ENCODE measurements around the gene TNFSF11. TPM values are rescaled to one million over a fixed set of nuclear protein-coding genes. Genes with fewer than 3 reads are reported as not detected.

TNFSF11 gene
- total and polyA plus RNA-seq, 7 donors = 1.8 TPM; not detected in 6

- intact Hi-C loops (cut with DNase I) = no loop called here
- Histone ChIP-seq H3K36me3 (no peaks in the 10 kb centered on the region), H3K27me3 (no peaks in the 10 kb centered on the region), H3K4me1 (no peaks in the 10 kb centered on the region), H3K27ac (no peak overlapping the region), H3K4me3 (no peak overlapping the region), H3K9me3 (no peaks in the 10 kb centered on the region)
- WGBS, 2 donors = 66 to 83% methylated on average over 4 of the region's 4 CpGs
- TF ChIP-seq CTCF (IDR thresholded peaks at IDR 0.05) (no peak), POLR2A (IDR thresholded peaks at IDR 0.05) (no peak), POLR2AphosphoS5 (IDR thresholded peaks at IDR 0.05) (no peak), EP300 (IDR thresholded peaks at IDR 0.05) (no peak)
- DNase-seq = no peak
Observed at GRCh38 chr13:42543215-42543797, 30.6 kb upstream of the TNFSF11 start.

- H3K4me3 ChIP-seq = no peak overlapping the region
- TF ChIP-seq POLR2A (IDR thresholded peaks at IDR 0.05) = no peak
- TF ChIP-seq POLR2AphosphoS5 (IDR thresholded peaks at IDR 0.05) = no peak
- TF ChIP-seq EP300 (IDR thresholded peaks at IDR 0.05) = no peak
- TF ChIP-seq CTCF (IDR thresholded peaks at IDR 0.05) = no peak
- no peaks in the 10 kb centered on the region for H3K9me3 ChIP-seq
- no peaks in the 10 kb centered on the region for H3K36me3 ChIP-seq
- WGBS, 2 donors = 76 to 85% methylated on average over 4 of the region's 4 CpGs
- DNase-seq = no peak
- intact Hi-C loops (cut with DNase I) = no loop called here
- H3K27ac ChIP-seq = no peak overlapping the region
- no peaks in the 10 kb centered on the region for H3K27me3 ChIP-seq
- H3K4me1 ChIP-seq = no peaks in the 10 kb centered on the region
Observed at GRCh38 chr13:42544246-42544926, 29.6 kb upstream of the TNFSF11 start.

DNA sequence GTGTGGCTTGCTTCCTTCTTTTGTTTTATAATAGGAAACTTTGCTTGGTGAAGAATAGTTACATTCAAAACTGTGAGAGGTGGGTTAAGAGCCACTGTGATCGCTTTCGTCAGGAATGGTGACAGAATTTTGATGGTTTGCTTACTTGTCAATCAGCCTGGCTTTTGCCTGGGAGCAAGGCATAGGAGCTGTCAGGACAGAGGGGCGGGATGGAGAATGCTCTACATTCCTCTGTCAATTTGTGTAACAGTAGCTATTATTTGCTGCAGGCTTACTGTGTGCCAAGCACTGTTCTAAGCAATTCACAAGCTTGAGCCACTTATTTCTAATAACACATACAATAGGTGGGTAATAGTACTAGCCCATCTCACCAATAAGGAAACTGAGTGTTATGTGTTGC is 28.1 kb upstream of the TNFSF11 start:
- Histone ChIP-seq H3K4me3 (no peak overlapping the region), H3K4me1 (no peaks in the 10 kb centered on the region), H3K27ac (no peak overlapping the region), H3K9me3 (no peaks in the 10 kb centered on the region), H3K27me3 (no peaks in the 10 kb centered on the region), H3K36me3 (no peaks in the 10 kb centered on the region)
- TF ChIP-seq POLR2A (IDR thresholded peaks at IDR 0.05) (no peak), CTCF (IDR thresholded peaks at IDR 0.05) (no peak), POLR2AphosphoS5 (IDR thresholded peaks at IDR 0.05) (no peak), EP300 (IDR thresholded peaks at IDR 0.05) (no peak)
- 94 to 97% methylated on average over 3 of the region's 3 CpGs for WGBS, 2 donors
- intact Hi-C loops (cut with DNase I) = no loop called here
- no peak for DNase-seq

- H3K4me1 ChIP-seq = no peaks in the 10 kb centered on the region
- intact Hi-C loops (cut with DNase I) = no loop called here
- no peak for TF ChIP-seq CTCF (IDR thresholded peaks at IDR 0.05)
- no peak for TF ChIP-seq POLR2A (IDR thresholded peaks at IDR 0.05)
- no peak for TF ChIP-seq EP300 (IDR thresholded peaks at IDR 0.05)
- TF ChIP-seq POLR2AphosphoS5 (IDR thresholded peaks at IDR 0.05) = no peak
- H3K27me3 ChIP-seq = no peaks in the 10 kb centered on the region
- WGBS, 2 donors = 95 to 97% methylated on average over 1 of the region's 1 CpG
- no peaks in the 10 kb centered on the region for H3K36me3 ChIP-seq
- no peak for DNase-seq
- no peaks in the 10 kb centered on the region for H3K9me3 ChIP-seq
- H3K4me3 ChIP-seq = no peak overlapping the region
- no peak overlapping the region for H3K27ac ChIP-seq
Observed at GRCh38 chr13:42547612-42548011, 26.3 kb upstream of the TNFSF11 start.
